NT2/D1 (cell line): ENCODE data around the gene SND1.

Experiments
- DNase-seq: peaks from one replicate; pipeline ENCODE4 v3.0.0-alpha.2; 2011; ENCODE audit warnings: low read depth, low spot score
- H3K27me3 ChIP-seq: 2 replicates; pipeline ENCODE4 v1.6.0; 2011; ENCODE audit warnings: mild to moderate bottlenecking; ENCODE audit not compliant: insufficient read length, insufficient read depth
- H3K36me3 ChIP-seq: 2 replicates; pipeline ENCODE4 v1.6.1; 2011; ENCODE audit warnings: mild to moderate bottlenecking, low read length, mixed read lengths; ENCODE audit not compliant: insufficient read depth, insufficient read length
- H3K4me1 ChIP-seq: 2 replicates; pipeline ENCODE4 v1.5.1; 2011; ENCODE audit not compliant: insufficient read depth, insufficient read length
- H3K4me3 ChIP-seq: 2 replicates; pipeline ENCODE4 v1.5.1; 2011; ENCODE audit warnings: low read depth; ENCODE audit not compliant: insufficient read length
- H3K9ac ChIP-seq: 2 replicates; pipeline ENCODE4 v1.6.0; 2011; ENCODE audit warnings: low read depth; ENCODE audit not compliant: insufficient read length
- H3K9me3 ChIP-seq: 2 replicates; pipeline ENCODE4 v1.5.1; 2011; ENCODE audit warnings: mild to moderate bottlenecking, low read length; ENCODE audit not compliant: insufficient read depth
- SUZ12 ChIP-seq: IDR thresholded peaks from 2 replicates; pipeline ENCODE4 v1.6.1; 2011; ENCODE audit not compliant: insufficient read length, insufficient read depth; ENCODE audit errors: extremely low read depth
- YY1 ChIP-seq: IDR thresholded peaks from 2 replicates; pipeline ENCODE4 v1.6.1; 2011; ENCODE audit not compliant: insufficient read length, insufficient read depth
- ZNF274 ChIP-seq: IDR thresholded peaks from 2 replicates; pipeline ENCODE4 v1.6.1; 2011; ENCODE audit warnings: mild to moderate bottlenecking, low read depth, low read length

The SND1 gene

GRCh38 chr7:127816354-127817190 lies 164.6 kb downstream of the SND1 start:
- H3K9me3 ChIP-seq, result no peaks in the 10 kb centered on the region
- peaks cover 3% of the 10 kb centered on the region for H3K4me1 ChIP-seq
- no peak overlapping the region for H3K9ac ChIP-seq
- no peak for TF ChIP-seq SUZ12
- no peak for TF ChIP-seq ZNF274
- no peak for TF ChIP-seq YY1
- H3K27me3 ChIP-seq, result no peaks in the 10 kb centered on the region
- no peak for DNase-seq
- H3K4me3 ChIP-seq, result no peak overlapping the region
- peaks cover 4% of the 10 kb centered on the region for H3K36me3 ChIP-seq

GRCh38 chr7:127817466-127817865 lies 165.5 kb downstream of the SND1 start:
- Histone ChIP-seq H3K27me3 (no peaks in the 10 kb centered on the region), H3K4me1 (peaks cover 3% of the 10 kb centered on the region), H3K4me3 (no peak overlapping the region), H3K9me3 (no peaks in the 10 kb centered on the region), H3K9ac (no peak overlapping the region), H3K36me3 (peaks cover 4% of the 10 kb centered on the region)
- TF ChIP-seq ZNF274, result no peak
- TF ChIP-seq SUZ12, result no peak
- no peak for TF ChIP-seq YY1
- no peak for DNase-seq

- no peak for DNase-seq
- Histone ChIP-seq H3K27me3 (no peaks in the 10 kb centered on the region), H3K4me1 (peaks cover 3% of the 10 kb centered on the region), H3K36me3 (no peaks in the 10 kb centered on the region), H3K9me3 (no peaks in the 10 kb centered on the region), H3K4me3 (no peak overlapping the region), H3K9ac (no peak overlapping the region)
- no peak for TF ChIP-seq YY1
- TF ChIP-seq SUZ12, result no peak
- no peak for TF ChIP-seq ZNF274
Observed at GRCh38 chr7:127818306-127818705, 166.3 kb downstream of the SND1 start.

GRCh38 chr7:127819975-127820731 lies 168.2 kb downstream of the SND1 start:
- no peak overlapping the region for H3K9ac ChIP-seq
- H3K4me3 ChIP-seq, result no peak overlapping the region
- no peaks in the 10 kb centered on the region for H3K9me3 ChIP-seq
- no peak for TF ChIP-seq ZNF274
- no peak for TF ChIP-seq SUZ12
- TF ChIP-seq YY1, result no peak
- peaks cover 3% of the 10 kb centered on the region for H3K4me1 ChIP-seq
- no peak for DNase-seq
- H3K36me3 ChIP-seq, result no peaks in the 10 kb centered on the region
- H3K27me3 ChIP-seq, result no peaks in the 10 kb centered on the region

GRCh38 chr7:127820732-127821085 lies 168.7 kb downstream of the SND1 start:
- no peaks in the 10 kb centered on the region for H3K36me3 ChIP-seq
- no peaks in the 10 kb centered on the region for H3K27me3 ChIP-seq
- H3K4me3 ChIP-seq, result no peak overlapping the region
- TF ChIP-seq SUZ12, result no peak
- no peak for TF ChIP-seq ZNF274
- no peak for TF ChIP-seq YY1
- H3K9me3 ChIP-seq, result no peaks in the 10 kb centered on the region
- no peak overlapping the region for H3K9ac ChIP-seq
- DNase-seq, result no peak
- H3K4me1 ChIP-seq, result peaks cover 3% of the 10 kb centered on the region

- no peaks in the 10 kb centered on the region for H3K36me3 ChIP-seq
- H3K27me3 ChIP-seq, result no peaks in the 10 kb centered on the region
- no peak for TF ChIP-seq SUZ12
- TF ChIP-seq YY1, result no peak
- no peak for TF ChIP-seq ZNF274
- no peak overlapping the region for H3K4me3 ChIP-seq
- no peak for DNase-seq
- H3K9me3 ChIP-seq, result no peaks in the 10 kb centered on the region
- no peaks in the 10 kb centered on the region for H3K4me1 ChIP-seq
- no peak overlapping the region for H3K9ac ChIP-seq
Observed at GRCh38 chr7:127821146-127821545, 169.2 kb downstream of the SND1 start.
